BJ (cell line): ENCODE results near the gene OTOP3. TPM values are rescaled to one million over a fixed set of nuclear protein-coding genes. Genes with fewer than 3 reads are reported as not detected.
"Not testable (repeated sequence)": the region's sequence is repeated elsewhere in the genome, so short reads cannot be mapped to it uniquely, and the experiment has no call there.

Experiments used
- CTCF ChIA-PET: fragments of 350-600 bp; formaldehyde crosslinking; extraction: SDS; loops from one replicate; lab custom pipeline; 2021; ENCODE audit warnings: antibody characterized with exemption, inconsistent platforms; lab: Yijun Ruan, JAX
- POLR2A ChIA-PET: fragments of 300-600 bp; sonication (Branson Sonifier 250); formaldehyde crosslinking; extraction: SDS; loops from one replicate; lab custom pipeline; 2021; ENCODE audit warnings: antibody characterized with exemption; lab: Charles Lee
- DNase-seq: peaks from one replicate; pipeline ENCODE4 v3.0.0-alpha.2; 2011; ENCODE audit warnings: low read depth
- H3K27me3 ChIP-seq: 2 replicates; pipeline ENCODE4 v1.6.0; 2011; ENCODE audit warnings: low read length; ENCODE audit not compliant: control insufficient read depth, insufficient read depth
- H3K36me3 ChIP-seq: 2 replicates; pipeline ENCODE4 v1.5.1; 2011; ENCODE audit warnings: low read length; ENCODE audit not compliant: control insufficient read depth, insufficient read depth
- H3K4me3 ChIP-seq: 2 replicates; pipeline ENCODE4 v1.5.1; 2011; ENCODE audit warnings: low read depth, mild to moderate bottlenecking, control low read depth, low read length
- CTCF ChIP-seq: IDR thresholded peaks from 2 replicates; pipeline ENCODE4 v1.5.1; 2011; ENCODE audit warnings: low read depth, mild to moderate bottlenecking, control low read depth, inconsistent platforms, low read length, moderate library complexity; ENCODE audit not compliant: insufficient read depth
- polyA plus RNA-seq: library from polyadenylated mRNA; depleted of rRNA; stranded (reverse); fragments of >200 nt; gene quantifications from 2 replicates; pipeline ENCODE4 v1.2.3, GENCODE V29; 2011

OTOP3 gene
- polyA plus RNA-seq, 1 experiment = not detected

- ChIA-PET POLR2A (no interaction called here), CTCF (interaction anchor here (1.0 to 1.5 kb wide), 2 partner anchors 10 to 16 kb away, joined by 3 to 5 read pairs; partner anchors contain the start of gene CDR2L)
- TF ChIP-seq CTCF = no peak
- Histone ChIP-seq H3K27me3 (peaks cover 6% of the 10 kb centered on the region), H3K36me3 (no peaks in the 10 kb centered on the region), H3K4me3 (no peak overlapping the region)
- no peak for DNase-seq
Measured at GRCh38 chr17:74977802-74978201, 42.1 kb downstream of the OTOP3 start.

- Histone ChIP-seq H3K36me3 (no peaks in the 10 kb centered on the region), H3K4me3 (no peak overlapping the region), H3K27me3 (peaks cover 1% of the 10 kb centered on the region)
- no peak for DNase-seq
- ChIA-PET CTCF (interaction anchor here (1.0 to 1.5 kb wide), 2 partner anchors 9 to 17 kb away, joined by 3 to 5 read pairs; partner anchors contain the start of gene CDR2L), POLR2A (no interaction called here)
- no peak for TF ChIP-seq CTCF
Measured at GRCh38 chr17:74978240-74978639, 42.5 kb downstream of the OTOP3 start.

- POLR2A ChIA-PET = no interaction called here
- Histone ChIP-seq H3K4me3 (no peak overlapping the region), H3K27me3 (peaks cover 1% of the 10 kb centered on the region; the same call in 1 of the 2 replicates), H3K36me3 (no peaks in the 10 kb centered on the region)
- no peak for DNase-seq
- TF ChIP-seq CTCF = no peak
- CTCF ChIA-PET = interaction anchor here (2.5 kb wide), 1 partner anchor 18 kb away, joined by 7 read pairs; no protein-coding TSS in a partner anchor
Measured at GRCh38 chr17:74979408-74980146, 43.9 kb downstream of the OTOP3 start.

GRCh38 chr17:74981318-74981978 is 45.8 kb downstream of the OTOP3 start:
- Histone ChIP-seq H3K4me3 (peak overlapping the region; percentile 61), H3K36me3 (no peaks in the 10 kb centered on the region), H3K27me3 (peaks cover 1% of the 10 kb centered on the region; the same call in 1 of the 2 replicates)
- no peak for DNase-seq
- TF ChIP-seq CTCF = no peak
- POLR2A ChIA-PET = no interaction called here
- CTCF ChIA-PET = interaction anchor here (2.5 kb wide), 1 partner anchor 20 kb away, joined by 7 read pairs; no protein-coding TSS in a partner anchor

GRCh38 chr17:74981979-74982662 is 46.4 kb downstream of the OTOP3 start:
- POLR2A ChIA-PET = interaction anchor here (0.6 to 0.9 kb wide), 2 partner anchors 30 to 34 kb away, joined by 3 to 10 read pairs; partner anchors contain the start of gene MRPL58
- Histone ChIP-seq H3K4me3 (peak overlapping the region; percentile 61), H3K27me3 (peaks cover 1% of the 10 kb centered on the region; the same call in 1 of the 2 replicates), H3K36me3 (no peaks in the 10 kb centered on the region)
- CTCF ChIA-PET = interaction anchor here (0.9 to 2.5 kb wide), 4 partner anchors 9 to 149 kb away, joined by 3 to 15 read pairs (median 4); partner anchors contain the start of genes HID1 and NT5C
- TF ChIP-seq CTCF = no peak
- no peak for DNase-seq

- not testable (repeated sequence) for H3K27me3 ChIP-seq, DNase-seq, H3K36me3 ChIP-seq
- CTCF ChIA-PET = interaction anchor here (0.5 to 2.5 kb wide), 6 partner anchors 9 to 148 kb away, joined by 3 to 15 read pairs (median 3); partner anchors contain the start of genes HID1 and NT5C
- POLR2A ChIA-PET = interaction anchor here (0.6 to 0.9 kb wide), 2 partner anchors 29 to 33 kb away, joined by 3 to 10 read pairs; partner anchors contain the start of gene MRPL58
- H3K4me3 ChIP-seq = peak overlapping the region; percentile 61
Measured at GRCh38 chr17:74982663-74983313, 47.1 kb downstream of the OTOP3 start.
